Activated CD4-positive, alpha-beta T cell treated with anti-CD3 and anti-CD28 coated beads for 1 hour (primary cell): ENCODE measurements around the gene RNF133.
"Not testable (repeated sequence)": the region's sequence is repeated elsewhere in the genome, so short reads cannot be mapped to it uniquely, and the experiment has no call there.

Source experiments
- DNase-seq: peaks from one replicate; pipeline ENCODE4 v3.0.0-alpha.2; 2020

RNF133 gene

DNA sequence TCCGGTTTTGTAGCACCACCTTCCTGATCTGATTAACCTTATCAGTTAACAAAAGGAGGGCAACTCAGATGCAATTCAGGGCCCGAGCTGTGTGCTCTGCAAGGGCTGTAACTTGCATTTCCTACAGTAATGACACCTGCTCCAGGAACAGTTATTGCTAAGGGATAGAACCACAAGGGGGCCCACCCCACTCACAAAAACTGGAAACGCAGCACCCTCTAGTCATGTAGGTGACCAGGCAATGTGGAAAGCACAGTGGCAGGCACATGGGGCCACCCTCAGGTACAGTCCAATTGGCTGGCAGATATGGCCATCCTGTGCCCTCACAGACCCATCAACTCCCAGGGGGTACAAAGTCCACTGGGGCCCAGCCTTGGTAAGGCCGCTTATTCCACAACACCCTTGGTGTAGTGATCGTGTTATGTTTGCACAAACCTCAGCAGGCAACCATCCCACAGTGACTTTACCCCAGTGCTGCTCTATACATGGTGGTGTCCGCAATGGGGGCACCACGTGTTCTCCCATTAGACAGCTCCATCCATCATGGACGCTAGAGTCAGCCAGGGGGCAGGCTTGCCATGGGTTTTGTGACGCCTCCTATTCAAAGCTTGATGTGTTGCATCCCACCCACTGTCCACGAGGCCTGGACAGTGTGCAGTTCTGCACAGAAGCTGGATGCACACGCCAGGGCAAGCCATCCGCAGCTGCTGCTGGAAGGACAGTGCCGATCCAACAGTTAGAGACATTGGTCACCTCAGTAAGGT, 9.4 kb downstream of the RNF133 start:
- DNase-seq: no peak

DNA sequence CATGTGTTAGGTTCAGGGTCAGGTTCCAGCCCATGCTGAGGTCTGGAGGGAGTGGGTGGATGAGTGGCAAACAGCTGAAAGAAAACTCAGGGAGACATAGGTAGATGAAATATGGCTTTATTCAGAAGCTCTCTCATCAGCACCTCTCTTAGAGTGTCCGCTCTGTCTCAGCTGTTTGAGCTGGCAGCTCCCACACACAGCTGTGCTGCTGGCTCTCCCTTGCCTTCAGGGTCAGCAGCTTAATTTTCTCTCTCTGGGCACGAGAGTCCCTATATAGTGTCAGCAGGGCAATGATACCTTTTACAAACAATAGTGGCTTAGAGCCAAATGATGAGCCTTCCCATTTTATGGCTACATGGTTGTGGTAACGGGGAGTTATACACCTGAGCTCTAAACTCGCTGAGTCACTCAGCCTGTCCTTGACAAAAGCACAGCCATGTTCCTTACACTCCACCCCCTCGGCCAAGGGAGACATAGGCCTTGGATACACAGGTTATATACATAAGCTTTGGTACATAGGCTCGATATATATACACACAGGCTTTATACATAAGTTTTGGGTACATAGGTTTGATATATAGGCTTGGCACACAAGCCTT, 10.4 kb downstream of the RNF133 start:
- DNase-seq: no peak

DNA sequence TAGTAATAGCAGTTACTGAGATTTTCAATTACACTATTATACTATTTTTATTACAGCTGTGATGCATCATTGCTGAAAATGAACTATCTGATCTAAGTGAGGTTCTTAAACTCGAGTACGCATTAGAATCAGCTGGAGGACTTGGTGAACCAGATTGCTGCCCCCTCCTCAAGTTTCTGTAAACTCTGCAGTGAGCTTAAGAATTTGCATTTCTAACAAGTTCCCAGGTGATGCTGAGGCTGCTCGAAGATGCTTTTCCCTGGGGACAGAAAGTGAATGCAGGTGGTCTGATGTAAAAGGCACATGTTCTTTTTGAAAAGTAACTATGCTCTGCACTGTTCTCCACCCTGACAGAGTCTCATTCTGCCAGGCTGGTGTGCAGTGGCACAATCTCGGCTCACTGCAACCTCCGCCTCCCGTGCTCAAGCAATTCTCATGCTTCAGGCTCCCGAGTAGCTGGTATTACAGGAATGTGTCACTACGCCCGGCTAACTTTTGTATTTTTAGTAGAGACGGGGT, 12.5 kb downstream of the RNF133 start:
- no peak for DNase-seq

DNA sequence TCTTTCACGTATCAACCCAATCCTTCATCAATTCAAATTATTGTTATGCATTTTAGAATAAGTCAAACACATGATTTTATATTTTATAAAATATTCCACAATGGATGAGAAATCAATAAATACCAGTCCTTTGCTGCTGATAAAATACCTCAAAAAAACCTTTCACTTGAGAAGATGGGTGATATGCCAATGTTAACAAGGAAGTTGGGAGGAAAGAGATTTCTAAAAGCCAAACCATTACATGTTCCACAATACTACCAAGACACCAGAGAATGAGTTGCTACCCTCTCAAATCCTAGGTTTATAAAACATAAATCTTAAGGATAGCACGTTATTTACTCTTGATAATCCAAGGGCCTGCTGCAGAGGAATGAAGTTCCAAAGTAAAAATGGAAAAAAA, 14.4 kb downstream of the RNF133 start:
- DNase-seq: no peak

DNA sequence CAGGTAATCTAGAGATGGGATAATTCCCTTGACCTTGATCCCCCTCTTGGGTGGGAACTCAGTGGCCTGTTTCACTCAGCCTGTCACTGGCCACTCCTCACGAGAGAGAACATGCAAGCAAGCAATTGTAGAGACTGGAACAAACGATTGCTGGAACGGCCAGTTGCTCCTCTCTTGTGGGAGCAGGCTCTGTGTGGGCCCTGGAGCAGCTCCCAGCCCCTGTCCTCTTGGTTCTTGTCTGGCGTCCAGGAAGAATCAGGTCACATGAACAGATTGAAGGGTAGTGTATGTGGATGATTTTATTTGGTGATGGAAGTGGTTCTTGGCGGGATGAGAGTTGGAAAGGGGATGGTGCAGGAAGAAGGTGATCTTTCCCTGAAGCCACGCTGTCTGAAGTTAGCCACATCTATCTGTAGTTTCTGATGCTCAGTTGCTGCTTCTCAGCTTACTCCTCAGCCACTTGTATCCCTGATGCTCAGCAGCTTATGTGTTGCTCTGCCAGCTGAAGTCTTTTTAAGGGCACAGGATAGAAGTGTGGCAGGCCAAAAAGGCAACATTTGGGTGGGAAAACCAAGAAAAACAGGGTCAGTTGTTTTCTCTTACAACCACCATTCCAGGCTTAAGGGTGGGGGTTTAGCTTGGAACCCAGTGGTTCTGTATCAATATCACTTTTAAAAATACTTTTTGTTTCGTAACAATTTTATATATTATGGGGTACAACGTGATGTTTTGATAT, 15.9 kb downstream of the RNF133 start:
- DNase-seq: no peak

DNA sequence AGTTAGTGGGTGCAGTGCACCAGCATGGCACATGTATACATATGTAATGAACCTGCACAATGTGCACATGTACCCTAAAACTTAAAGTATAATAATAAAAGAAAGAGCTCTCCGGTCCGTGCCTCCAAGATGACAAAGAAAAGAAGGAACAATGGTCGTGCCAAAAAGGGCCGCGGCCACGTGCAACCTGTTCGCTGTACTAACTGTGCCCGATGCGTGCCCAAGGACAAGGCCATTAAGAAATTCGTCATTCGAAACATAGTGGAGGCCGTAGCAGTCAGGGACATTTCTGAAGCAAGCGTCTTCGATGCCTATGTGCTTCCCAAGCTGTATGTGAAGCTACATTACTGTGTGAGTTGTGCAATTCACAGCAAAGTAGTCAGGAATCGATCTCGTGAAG, 17.7 kb downstream of the RNF133 start:
- DNase-seq: not testable (repeated sequence)

DNA sequence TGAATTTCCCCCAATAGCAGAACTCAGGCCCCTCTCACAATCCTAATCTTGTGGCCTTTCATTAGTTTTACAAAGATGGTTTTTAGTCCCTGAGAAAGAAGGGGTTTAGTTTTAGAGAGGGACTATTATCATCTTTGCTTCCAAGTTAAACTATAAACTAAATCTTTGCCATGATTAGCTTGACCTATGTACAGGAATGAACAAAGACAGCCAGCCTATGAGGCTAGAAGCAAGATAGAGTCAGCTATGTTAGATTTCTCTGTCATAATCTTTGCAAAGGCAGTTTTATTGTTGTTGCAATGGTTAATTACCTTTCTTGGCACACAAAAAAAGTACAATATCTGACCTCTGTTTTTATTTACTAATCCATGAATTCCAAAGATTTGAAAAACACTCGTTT, 19.1 kb downstream of the RNF133 start:
- no peak for DNase-seq

DNA sequence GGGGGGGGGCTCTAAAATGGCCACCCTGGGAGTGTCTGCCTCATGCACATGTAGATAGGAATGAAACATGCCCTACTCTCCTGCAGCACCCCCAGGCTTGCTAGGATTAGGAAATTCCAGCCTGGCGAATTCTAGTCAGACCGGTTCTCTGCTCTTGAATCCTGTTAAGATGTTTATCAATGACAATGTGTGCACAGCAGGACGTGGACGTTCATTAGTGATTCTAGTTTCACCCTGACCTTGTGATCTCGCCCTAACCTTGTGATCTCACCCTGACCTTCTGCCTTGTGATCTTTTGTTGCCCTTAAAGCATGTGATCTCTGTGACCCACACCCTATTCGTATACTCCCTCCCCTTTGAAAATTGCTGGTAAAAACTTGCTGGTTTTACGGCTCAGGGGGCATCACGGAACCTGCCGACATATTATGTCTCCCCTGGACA, 19.6 kb downstream of the RNF133 start:
- not testable (repeated sequence) for DNase-seq

DNA sequence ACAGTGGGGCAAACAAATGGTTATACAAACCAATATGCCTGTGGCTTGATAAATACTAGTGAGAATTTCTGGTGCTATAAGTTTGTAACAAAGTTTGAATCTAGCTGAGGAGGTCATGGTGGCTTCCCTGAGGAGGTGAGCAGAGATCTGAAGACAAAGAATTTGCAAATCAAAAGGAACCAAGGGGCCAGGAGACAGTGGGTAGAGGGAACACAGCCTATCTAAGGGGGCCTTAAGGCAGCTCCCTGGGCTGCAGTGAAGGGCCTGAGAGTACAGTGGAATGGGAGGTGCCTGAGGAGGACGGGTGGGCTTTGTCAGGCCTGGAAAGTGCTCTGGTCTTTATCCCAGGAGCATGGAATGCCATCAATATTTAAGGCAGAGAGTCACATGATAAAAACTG, 21.8 kb downstream of the RNF133 start:
- no peak for DNase-seq

DNA sequence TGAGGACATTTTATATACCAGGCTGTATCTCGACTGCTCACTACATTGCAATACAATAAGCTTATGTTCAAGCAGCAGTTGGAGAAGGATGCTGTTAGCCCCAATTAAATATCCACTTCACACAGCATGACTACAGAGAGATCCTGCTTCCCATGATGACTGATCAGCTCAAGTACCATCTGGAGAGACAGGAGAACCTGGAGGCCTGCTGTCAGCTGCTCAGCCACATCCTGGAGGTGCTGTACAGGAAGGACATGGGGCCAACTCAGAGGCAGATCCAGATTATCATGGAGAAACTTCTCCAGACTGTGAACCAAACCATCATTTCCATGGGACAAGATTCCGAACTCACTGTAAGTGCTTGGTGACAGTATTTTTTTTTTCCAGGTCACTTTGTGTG, 22.5 kb downstream of the RNF133 start:
- no peak for DNase-seq

DNA sequence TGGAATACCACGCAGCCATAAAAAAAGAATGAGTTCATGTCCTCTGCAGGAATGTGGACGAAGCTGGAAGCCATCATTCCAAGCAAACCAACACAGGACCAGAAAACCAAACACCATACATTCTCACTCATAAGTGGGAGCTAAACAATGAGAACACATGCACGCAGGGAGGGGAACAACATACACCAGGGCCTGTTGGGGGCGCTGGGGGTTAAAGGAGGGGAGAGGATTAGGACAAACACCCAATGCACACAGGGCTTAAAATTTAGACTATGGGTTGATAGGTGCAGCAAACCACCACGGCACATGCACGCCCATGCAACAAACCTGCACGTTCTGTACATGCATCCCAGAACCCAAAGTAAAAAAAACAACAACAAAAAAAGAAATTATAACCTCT, 23.3 kb downstream of the RNF133 start:
- DNase-seq: no peak

DNA sequence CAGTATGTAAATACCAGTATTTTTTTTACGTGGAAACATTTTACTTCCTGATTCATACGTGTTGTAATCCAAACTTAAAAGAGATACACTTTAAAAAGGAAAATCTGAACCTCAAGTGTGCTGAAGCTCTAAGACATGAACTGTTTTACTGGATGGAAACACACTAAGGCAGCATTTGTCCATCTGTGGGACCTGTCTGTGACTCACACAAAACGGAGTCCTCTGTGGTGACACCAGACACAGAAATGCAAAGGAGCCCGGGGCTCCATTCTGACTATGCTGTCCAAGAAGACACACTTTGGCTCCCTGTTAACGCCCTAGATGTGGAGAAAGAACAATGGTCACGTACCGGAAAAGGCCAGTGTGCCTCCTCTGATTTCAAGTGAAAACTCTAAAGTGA, 23.9 kb downstream of the RNF133 start:
- DNase-seq: no peak

DNA sequence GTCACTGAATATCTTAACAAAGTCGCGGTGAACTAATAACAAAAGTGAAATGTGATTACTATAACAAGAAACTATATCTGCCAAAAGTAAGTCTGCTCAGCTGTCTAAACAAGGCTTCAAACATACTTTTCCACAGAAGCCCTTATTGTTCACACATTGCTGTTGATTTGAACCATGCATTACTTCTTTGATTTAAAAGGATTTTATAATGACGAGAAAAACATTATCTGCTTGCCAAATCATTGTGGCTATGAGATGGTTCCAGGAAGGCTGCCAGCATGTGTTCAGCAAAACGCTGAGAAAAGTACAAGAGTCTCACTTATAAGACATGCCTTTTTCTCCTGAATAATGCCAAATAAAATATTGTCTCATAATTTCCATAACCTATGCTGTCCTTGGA, 24.4 kb downstream of the RNF133 start:
- no peak for DNase-seq

DNA sequence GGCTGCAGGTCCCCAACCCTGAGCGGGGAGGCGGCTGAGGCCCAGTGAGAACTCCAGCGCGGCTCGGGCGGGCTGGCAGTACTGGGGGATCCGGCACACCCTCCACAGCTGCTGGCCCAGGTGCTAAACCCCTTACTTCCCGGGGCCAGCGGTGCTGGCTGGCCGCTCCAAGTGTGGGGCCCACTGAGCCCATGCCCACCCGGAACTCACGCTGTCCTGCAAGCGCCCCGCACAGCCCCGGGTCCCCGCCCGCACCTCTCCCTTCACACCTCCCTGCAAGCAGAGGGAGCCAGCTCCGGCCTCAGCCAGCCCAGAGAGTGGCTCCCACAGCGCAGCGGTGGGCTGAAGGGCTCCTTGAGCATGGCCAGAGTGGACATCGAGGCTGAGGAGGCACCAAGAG, 25.0 kb downstream of the RNF133 start:
- DNase-seq: no peak

DNA sequence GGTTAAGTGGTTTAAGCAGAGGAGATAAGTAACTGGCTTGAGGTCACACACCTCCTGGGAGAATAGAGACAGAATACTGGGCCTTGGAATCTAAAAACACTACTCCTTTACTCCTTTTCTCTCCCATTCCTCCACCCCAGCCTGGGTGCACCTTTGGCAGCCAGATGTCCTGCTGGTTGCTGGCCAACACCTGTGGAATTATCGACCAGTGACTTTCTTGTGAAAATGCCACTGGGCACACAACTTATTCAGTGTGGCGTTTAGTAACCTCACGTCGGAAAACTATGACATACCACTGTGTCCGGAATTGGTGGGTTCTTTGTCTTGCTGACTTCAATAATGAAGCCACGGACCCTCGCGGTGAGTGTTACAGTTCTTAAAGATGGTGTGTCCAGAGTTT, 26.4 kb downstream of the RNF133 start:
- no peak for DNase-seq

DNA sequence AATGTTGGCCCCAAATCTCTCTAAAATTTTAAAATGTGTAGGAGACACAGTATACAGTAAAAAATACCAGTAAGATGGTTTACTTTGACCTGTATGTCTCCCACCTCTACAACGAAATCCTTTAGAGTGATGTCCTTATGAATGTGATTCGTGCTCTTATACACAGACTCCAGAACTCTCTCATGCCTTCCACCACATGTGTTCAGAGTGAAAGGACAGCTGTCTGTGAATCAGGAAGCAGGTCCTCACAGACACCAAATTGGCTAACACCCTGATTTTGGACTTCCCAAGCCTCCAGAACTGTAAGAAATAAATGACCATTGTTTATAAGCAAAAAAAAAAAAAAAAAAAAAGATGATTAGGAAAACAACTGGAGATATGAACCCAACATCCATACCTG, 35.2 kb downstream of the RNF133 start:
- no peak for DNase-seq

DNA sequence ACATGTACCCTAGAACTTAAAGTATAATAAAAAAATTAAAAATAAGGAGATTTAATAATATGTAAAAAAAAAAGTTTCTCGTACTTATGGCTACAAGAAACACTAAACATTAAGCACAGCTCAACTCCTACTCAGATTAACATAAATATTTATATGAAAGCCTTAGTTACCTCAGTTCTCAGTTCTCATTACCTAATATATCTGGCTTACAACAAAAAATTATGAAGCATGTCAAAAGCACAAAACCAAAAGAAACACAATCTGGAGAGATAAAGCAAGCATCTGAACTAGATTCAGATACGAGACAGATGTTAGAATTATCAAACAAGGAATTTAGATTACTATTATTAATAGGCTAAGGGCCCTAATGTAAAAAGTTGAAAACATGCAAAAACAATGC, 40.1 kb downstream of the RNF133 start:
- DNase-seq: no peak

DNA sequence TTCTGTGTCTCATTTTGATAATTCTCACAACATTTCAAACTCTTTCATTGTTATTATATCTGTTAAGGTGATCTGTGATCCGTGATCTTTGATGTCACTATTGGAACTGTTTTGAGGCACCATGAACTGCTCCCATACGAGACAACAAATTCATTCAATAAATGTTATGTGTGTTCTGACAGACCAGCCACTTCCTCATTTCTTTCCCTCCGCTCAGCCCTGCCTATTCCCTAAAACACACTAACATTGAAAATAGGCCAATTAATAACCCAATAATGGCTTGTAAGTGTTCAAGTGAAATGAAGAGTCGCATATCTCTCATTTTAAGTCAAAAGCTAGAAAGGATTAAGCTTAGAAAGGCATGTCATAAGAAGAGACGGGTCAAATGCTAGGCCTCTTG, 45.2 kb downstream of the RNF133 start:
- no peak for DNase-seq

DNA sequence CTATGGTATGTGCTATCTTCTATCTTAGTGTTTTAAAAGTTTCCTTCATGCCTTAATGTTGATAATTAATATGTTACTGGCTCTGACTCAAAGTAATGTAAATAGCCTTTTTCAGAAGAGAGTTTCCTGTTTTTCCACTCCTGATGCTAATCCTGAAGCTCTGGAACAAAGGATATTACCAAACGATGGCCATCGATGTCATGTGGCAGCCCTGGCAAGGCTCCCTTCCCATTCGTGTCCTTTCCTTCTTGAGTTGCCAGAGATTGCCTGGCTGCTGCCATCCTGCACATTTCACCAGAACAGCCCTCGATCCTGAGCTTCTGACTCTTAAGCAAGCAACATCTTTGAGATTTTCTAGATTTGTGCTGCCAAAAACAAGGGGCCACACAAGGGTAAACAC, 46.0 kb downstream of the RNF133 start:
- no peak for DNase-seq

DNA sequence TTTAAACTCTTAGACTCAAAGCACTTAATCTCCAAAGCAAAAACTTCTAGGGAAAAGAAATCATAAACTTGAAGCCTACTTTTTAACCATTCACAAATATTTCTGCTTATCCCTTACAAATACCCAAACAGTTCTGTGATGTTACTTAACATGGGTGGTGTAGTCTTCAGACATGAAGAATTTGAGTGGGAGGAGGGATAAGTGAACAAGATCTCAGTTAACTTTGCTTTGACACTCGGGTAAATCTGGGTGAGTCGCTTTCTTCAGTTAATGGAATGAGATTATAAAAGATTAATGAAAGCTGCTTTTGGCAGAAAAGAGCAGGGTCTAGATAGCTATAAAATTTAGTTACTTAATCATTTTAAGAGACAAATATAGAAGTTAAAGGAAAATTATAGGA, 47.5 kb downstream of the RNF133 start:
- no peak for DNase-seq
